IMR-90 (cell line): Measurements from ENCODE around the gene TMC1. TPM values are rescaled to one million over a fixed set of nuclear protein-coding genes. Genes with fewer than 3 reads are reported as not detected.

ENCODE experiments used
- ATAC-seq: fragments of 200-7000 bp; cut with Tn5 transposase; 2 replicates; pipeline ENCODE4 v1.9.1; 2020; ENCODE audit warnings: low read depth, mild to moderate bottlenecking, moderate library complexity
- BruUV-seq: library from RNA; stranded (reverse); fragments of 400-500 nt; replicated peaks from 2 replicates; lab custom pipeline; 2021; lab: Mats Ljungman, UMichigan
- CTCF ChIA-PET: fragments of 300-600 bp; formaldehyde crosslinking; extraction: SDS; loops from one replicate; lab custom pipeline; 2021; ENCODE audit warnings: antibody characterized with exemption; lab: Yijun Ruan, JAX
- POLR2A ChIA-PET: fragments of 300-600 bp; sonication (Branson Sonifier 250); formaldehyde crosslinking; loops from one replicate; lab custom pipeline; 2022; ENCODE audit warnings: antibody characterized with exemption; ENCODE audit not compliant: unreplicated experiment; lab: Charles Lee
- DNase-seq: peaks from one replicate; pipeline ENCODE4 v3.0.0; 2013
- H2AFZ ChIP-seq: replicated peaks from 2 replicates; pipeline ENCODE3; 2013; ENCODE audit warnings: low read length, mild to moderate bottlenecking; ENCODE audit not compliant: poor library complexity
- H2AK5ac ChIP-seq: 2 replicates; pipeline ENCODE4 v1.6.1; 2013; ENCODE audit warnings: low read depth, low read length, inconsistent platforms
- H2AK9ac ChIP-seq: replicated peaks from 2 replicates; pipeline ENCODE3; 2013; ENCODE audit warnings: mild to moderate bottlenecking, low read depth, low read length, moderate library complexity; ENCODE audit not compliant: poor library complexity
- H2BK120ac ChIP-seq: 2 replicates; pipeline ENCODE4 v1.6.1; 2013; ENCODE audit warnings: low read depth, low read length, inconsistent platforms
- H2BK15ac ChIP-seq: 3 replicates; pipeline ENCODE4 v1.6.1; 2013; ENCODE audit warnings: low read depth, low read length, inconsistent platforms
- H2BK20ac ChIP-seq: 2 replicates; pipeline ENCODE4 v1.6.1; 2013; ENCODE audit warnings: low read depth, mild to moderate bottlenecking, inconsistent platforms, low read length, moderate library complexity
- H2BK5ac ChIP-seq: 2 replicates; pipeline ENCODE4 v1.6.1; 2013; ENCODE audit warnings: mild to moderate bottlenecking, low read depth, low read length, inconsistent platforms; ENCODE audit not compliant: poor library complexity, severe bottlenecking
- H3K14ac ChIP-seq: replicated peaks from 2 replicates; pipeline ENCODE4 v1.6.1; 2013; ENCODE audit warnings: low read depth, low read length, inconsistent platforms
- H3K18ac ChIP-seq: 2 replicates; pipeline ENCODE4 v1.6.1; 2013; ENCODE audit warnings: low read depth, low read length, control low read depth
- H3K23ac ChIP-seq: 2 replicates; pipeline ENCODE4 v1.6.1; 2013; ENCODE audit warnings: low read depth, low read length, inconsistent platforms
- H3K27ac ChIP-seq: 2 replicates; pipeline ENCODE4 v1.5.1; 2013; ENCODE audit warnings: mild to moderate bottlenecking, control low read depth, low read length; ENCODE audit not compliant: insufficient read depth
- H3K27me3 ChIP-seq: 2 replicates; pipeline ENCODE4 v1.6.1; 2013; ENCODE audit warnings: low read length; ENCODE audit not compliant: control insufficient read depth, insufficient read depth
- H3K36me3 ChIP-seq: 2 replicates; pipeline ENCODE4 v1.6.1; 2013; ENCODE audit warnings: low read length, mixed read lengths; ENCODE audit not compliant: control insufficient read depth, insufficient read depth
- H3K4ac ChIP-seq: 2 replicates; pipeline ENCODE4 v1.6.1; 2013; ENCODE audit warnings: low read depth, low read length, inconsistent platforms
- H3K4me1 ChIP-seq: 2 replicates; pipeline ENCODE4 v1.6.1; 2013; ENCODE audit warnings: low read length, mixed read lengths; ENCODE audit not compliant: control insufficient read depth, insufficient read depth
- H3K4me2 ChIP-seq: 2 replicates; pipeline ENCODE4 v1.6.1; 2013; ENCODE audit warnings: low read depth, mild to moderate bottlenecking, control low read depth, low read length, moderate library complexity
- H3K4me3 ChIP-seq: 2 replicates; pipeline ENCODE4 v1.5.1; 2013; ENCODE audit warnings: low read depth, mild to moderate bottlenecking, control low read depth, low read length, moderate library complexity; ENCODE audit not compliant: insufficient read depth
- H3K56ac ChIP-seq: 2 replicates; pipeline ENCODE4 v1.6.1; 2013; ENCODE audit warnings: low read length, inconsistent platforms; ENCODE audit not compliant: insufficient read depth; ENCODE audit errors: extremely low read depth
- H3K79me1 ChIP-seq, 2 experiments: 2 replicates each; pipeline ENCODE4 v1.6.1; 2013; ENCODE audit warnings: low read length in 2 of 2, inconsistent platforms in 1 of 2, low read depth in 1 of 2
- H3K9ac ChIP-seq: 2 replicates; pipeline ENCODE4 v1.6.1; 2013; ENCODE audit warnings: low read depth, low read length, control low read depth
- H3K9me1 ChIP-seq: 2 replicates; pipeline ENCODE4 v1.6.1; 2013; ENCODE audit warnings: low read length, inconsistent platforms; ENCODE audit not compliant: insufficient read depth
- H3K9me3 ChIP-seq: 2 replicates; pipeline ENCODE4 v1.6.1; 2013; ENCODE audit warnings: low read length; ENCODE audit not compliant: control insufficient read depth, insufficient read depth
- H4K20me1 ChIP-seq: 2 replicates; pipeline ENCODE4 v1.6.1; 2013; ENCODE audit warnings: low read length, inconsistent platforms; ENCODE audit not compliant: insufficient read depth
- H4K5ac ChIP-seq: 2 replicates; pipeline ENCODE4 v1.6.1; 2013; ENCODE audit warnings: mild to moderate bottlenecking, low read depth, low read length, control low read depth
- H4K8ac ChIP-seq, 2 experiments: 2 replicates each; pipeline ENCODE4 v1.6.1; 2013; ENCODE audit warnings: low read depth in 2 of 2, low read length in 2 of 2, control low read depth in 1 of 2, inconsistent platforms in 1 of 2
- H4K91ac ChIP-seq: 2 replicates; pipeline ENCODE4 v1.6.1; 2013; ENCODE audit warnings: low read depth, low read length, inconsistent platforms; ENCODE audit not compliant: insufficient read depth
- BHLHE40 ChIP-seq: fragments of 150-350 bp; IDR thresholded peaks from 2 replicates; pipeline ENCODE4 v1.6.1; 2016; ENCODE audit warnings: mild to moderate bottlenecking, low read depth, low read length
- CEBPB ChIP-seq: IDR thresholded peaks from 2 replicates; pipeline ENCODE4 v1.6.1; 2012; ENCODE audit warnings: low read depth, low read length, improper control_type of control experiment
- FOS ChIP-seq: fragments of 150-350 bp; IDR thresholded peaks from 2 replicates; pipeline ENCODE4 v1.6.1; 2016; ENCODE audit warnings: low read depth, low read length
- MAFK ChIP-seq: IDR thresholded peaks from 2 replicates; pipeline ENCODE4 v1.6.1; 2012; ENCODE audit warnings: low read depth, low read length, improper control_type of control experiment
- MAZ ChIP-seq: IDR thresholded peaks from 2 replicates; pipeline ENCODE4 v1.6.1; 2012; ENCODE audit warnings: low read depth, mild to moderate bottlenecking, low read length, improper control_type of control experiment, moderate library complexity, borderline replicate concordance
- NFE2L2 ChIP-seq: fragments of 150-350 bp; IDR thresholded peaks from 2 replicates; pipeline ENCODE4 v1.6.1; 2016; ENCODE audit warnings: low read depth, mild to moderate bottlenecking, low read length
- POLR2A ChIP-seq: IDR thresholded peaks from 2 replicates; pipeline ENCODE4 v1.6.1; 2012; ENCODE audit warnings: mild to moderate bottlenecking, low read depth, low read length
- RAD21 ChIP-seq: IDR thresholded peaks from 2 replicates; pipeline ENCODE4 v1.6.1; 2012; ENCODE audit warnings: low read length, improper control_type of control experiment
- RCOR1 ChIP-seq: IDR thresholded peaks from 2 replicates; pipeline ENCODE4 v1.6.1; 2012; ENCODE audit warnings: mild to moderate bottlenecking, low read length, improper control_type of control experiment; ENCODE audit not compliant: insufficient replicate concordance
- RFX5 ChIP-seq: IDR thresholded peaks from 2 replicates; pipeline ENCODE4 v1.8.0; 2012; ENCODE audit warnings: low read depth, mild to moderate bottlenecking, low read length, moderate library complexity
- SMC3 ChIP-seq: fragments of 150-350 bp; IDR thresholded peaks from 2 replicates; pipeline ENCODE4 v1.6.1; 2016; ENCODE audit warnings: low read depth, mild to moderate bottlenecking, antibody characterized with exemption, low read length, moderate library complexity
- WGBS, 2 experiments: methylation state at CpG; one replicate each; pipeline versions ENCODE4 v1.1.5 to v1.1.7; 2013; ENCODE audit warnings: missing lambda C conversion rate in 2 of 2; ENCODE audit not compliant: insufficient read length in 1 of 2; ENCODE audit errors: extremely low coverage in 2 of 2; 5-methylcytosine and 5-hydroxymethylcytosine counted together
- dilution Hi-C: fragments of 300-500 bp; cut with HindIII; formaldehyde crosslinking; loops from one replicate; pipeline ENCODE4 v1.14.3; 2018; ENCODE audit warnings: low sequenced_read_pairs; ENCODE audit not compliant: unreplicated experiment
- in situ Hi-C: fragments of 300-500 bp; cut with MboI; formaldehyde crosslinking; loops from 3 replicates; pipeline ENCODE4 v1.14.3; 2019; ENCODE audit warnings: low sequenced_read_pairs, inconsistent platforms, mixed read lengths
- intact Hi-C: fragments of 100-400 bp; cut with micrococcal nuclease; formaldehyde crosslinking; loops from 2 replicates; pipeline ENCODE4 v1.10.0; 2022
- polyA plus RNA-seq, 3 experiments: library from polyadenylated mRNA; depleted of rRNA; stranded (reverse); fragments of >200 nt; gene quantifications; 2 replicates each; pipeline ENCODE4 v1.2.3, GENCODE V29; 2012; ENCODE audit warnings: low replicate concordance in 1 of 3
- total RNA-seq: library from RNA; depleted of rRNA; stranded (reverse); fragments of >200 nt; gene quantifications from 2 replicates; pipeline ENCODE4 v1.2.3, GENCODE V29; 2012
- TF ChIP-seq, protein P1 (sequence below): conservative IDR thresholded peaks from 2 replicates; pipeline ENCODE4 v1.5.1; 2012; ENCODE audit warnings: mild to moderate bottlenecking, low read depth, low read length, improper control_type of control experiment
- TF ChIP-seq, protein P2 (sequence below): fragments of 150-350 bp; IDR thresholded peaks from 2 replicates; pipeline ENCODE4 v1.6.1; 2017; ENCODE audit warnings: mild to moderate bottlenecking, antibody characterized with exemption, low read length, low read depth
- TF ChIP-seq, protein P3 (sequence below): fragments of 150-350 bp; IDR thresholded peaks from 2 replicates; pipeline ENCODE4 v1.6.1; 2016; ENCODE audit warnings: low read depth, mild to moderate bottlenecking, low read length, moderate library complexity, borderline replicate concordance

TMC1 gene
- total and polyA plus RNA-seq, 2 of the 4 experiments (the other 2 are of a cell fraction) = not detected

DNA sequence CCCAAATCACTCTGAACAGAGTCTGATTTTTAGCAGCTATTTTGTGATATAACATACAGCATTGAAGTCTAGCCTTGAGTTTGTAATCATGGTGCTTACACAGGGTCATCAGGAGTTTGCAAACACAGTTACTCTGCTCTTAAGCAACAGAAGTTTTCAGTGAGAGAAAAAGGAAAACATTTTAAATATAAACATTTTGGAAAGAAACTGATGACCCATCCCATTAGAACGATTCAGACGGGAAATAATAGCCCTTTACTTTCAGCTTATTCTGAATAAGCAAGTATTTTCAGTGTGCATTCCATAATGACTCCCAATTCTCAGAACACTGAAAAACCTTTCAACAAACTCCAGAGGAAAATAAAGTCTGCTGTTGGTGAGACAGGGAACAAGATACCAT, 46.7 kb upstream of the TMC1 start:
- WGBS, 2 experiments = no CpG with 5 or more reads among the region's 2 CpGs
- dilution Hi-C loops (no loop called here), in situ Hi-C loops (no loop called here), intact Hi-C loops (loop anchor here (5.0 to 10.0 kb wide), 3 partner anchors 32 to 92 kb away; no protein-coding TSS in a partner anchor)
- Histone ChIP-seq H3K23ac (peak overlapping the region; percentile 66; the same call in 1 of the 2 replicates), H2AK5ac (no peak overlapping the region; the same call in 1 of the 2 replicates), H2AFZ (no peak overlapping the region), H4K5ac (peak overlapping the region; percentile 89; the same call in 1 of the 2 replicates), H3K4me1 (peaks cover 25% of the 10 kb centered on the region), H2BK5ac (peak overlapping the region; percentile 94), H2AK9ac (no peak overlapping the region), H3K18ac (peak overlapping the region; percentile 98; the same call in 1 of the 2 replicates), H3K9ac (no peak overlapping the region), H2BK20ac (peak overlapping the region; percentile 63), H3K4me2 (peak overlapping the region; percentile 76; the same call in 1 of the 2 replicates), H3K4me3 (no peak overlapping the region), H3K14ac (peak overlapping the region; percentile 20; the same call in 1 of the 2 replicates), H3K79me1 (peaks cover 0 to 4% of the 10 kb centered on the region in 2 experiments; a peak in 1 of 4 replicates), H2BK15ac (peak overlapping the region; percentile 48; the same call in 1 of the 3 replicates), H3K27ac (peak overlapping the region; percentile 34; the same call in 1 of the 2 replicates), H3K27me3 (no peaks in the 10 kb centered on the region), H4K91ac (peak overlapping the region; percentile 56), H2BK120ac (peak overlapping the region; percentile 76), H3K9me1 (peaks cover 9% of the 10 kb centered on the region), H3K36me3 (no peaks in the 10 kb centered on the region), H3K56ac (peak overlapping the region; percentile 13; the same call in 1 of the 2 replicates), H3K4ac (peak overlapping the region; percentile 39; the same call in 1 of the 2 replicates), H4K8ac (peak overlapping the region in 1 of 2 experiments; percentile 57; a peak in 2 of 4 replicates), H3K9me3 (no peaks in the 10 kb centered on the region), H4K20me1 (no peaks in the 10 kb centered on the region)
- ChIA-PET POLR2A (interaction anchor here (0.5 to 1.6 kb wide), 3 partner anchors 34 to 113 kb away, joined by 3 to 10 read pairs (median 4); partner anchors contain the start of gene ZFAND5), CTCF (interaction anchor here (1.6 kb wide), 1 partner anchor 31 kb away, joined by 4 read pairs; no protein-coding TSS in a partner anchor)
- BruUV-seq = no TSS peak
- ATAC-seq (peak; percentile 76), DNase-seq (peak; percentile 86)
- TF ChIP-seq MAFK (peak; percentile 39; the same call in 1 of the 2 replicates), CEBPB (peak; percentile 88), FOS (0 out of 2 replicates have a peak, but pooled peaks have one; percentile 1), BHLHE40 (no peak), RAD21 (no peak), SMC3 (no peak), RFX5 (0 out of 2 replicates have a peak, but pooled peaks have one; percentile 4), POLR2A (no peak), MAZ (no peak), NFE2L2 (no peak), RCOR1 (peak; percentile 13)
- TF ChIP-seq, protein P1, sequence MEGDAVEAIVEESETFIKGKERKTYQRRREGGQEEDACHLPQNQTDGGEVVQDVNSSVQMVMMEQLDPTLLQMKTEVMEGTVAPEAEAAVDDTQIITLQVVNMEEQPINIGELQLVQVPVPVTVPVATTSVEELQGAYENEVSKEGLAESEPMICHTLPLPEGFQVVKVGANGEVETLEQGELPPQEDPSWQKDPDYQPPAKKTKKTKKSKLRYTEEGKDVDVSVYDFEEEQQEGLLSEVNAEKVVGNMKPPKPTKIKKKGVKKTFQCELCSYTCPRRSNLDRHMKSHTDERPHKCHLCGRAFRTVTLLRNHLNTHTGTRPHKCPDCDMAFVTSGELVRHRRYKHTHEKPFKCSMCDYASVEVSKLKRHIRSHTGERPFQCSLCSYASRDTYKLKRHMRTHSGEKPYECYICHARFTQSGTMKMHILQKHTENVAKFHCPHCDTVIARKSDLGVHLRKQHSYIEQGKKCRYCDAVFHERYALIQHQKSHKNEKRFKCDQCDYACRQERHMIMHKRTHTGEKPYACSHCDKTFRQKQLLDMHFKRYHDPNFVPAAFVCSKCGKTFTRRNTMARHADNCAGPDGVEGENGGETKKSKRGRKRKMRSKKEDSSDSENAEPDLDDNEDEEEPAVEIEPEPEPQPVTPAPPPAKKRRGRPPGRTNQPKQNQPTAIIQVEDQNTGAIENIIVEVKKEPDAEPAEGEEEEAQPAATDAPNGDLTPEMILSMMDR = no peak
- TF ChIP-seq, protein P2, sequence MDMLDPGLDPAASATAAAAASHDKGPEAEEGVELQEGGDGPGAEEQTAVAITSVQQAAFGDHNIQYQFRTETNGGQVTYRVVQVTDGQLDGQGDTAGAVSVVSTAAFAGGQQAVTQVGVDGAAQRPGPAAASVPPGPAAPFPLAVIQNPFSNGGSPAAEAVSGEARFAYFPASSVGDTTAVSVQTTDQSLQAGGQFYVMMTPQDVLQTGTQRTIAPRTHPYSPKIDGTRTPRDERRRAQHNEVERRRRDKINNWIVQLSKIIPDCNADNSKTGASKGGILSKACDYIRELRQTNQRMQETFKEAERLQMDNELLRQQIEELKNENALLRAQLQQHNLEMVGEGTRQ = no peak
- TF ChIP-seq, protein P3, sequence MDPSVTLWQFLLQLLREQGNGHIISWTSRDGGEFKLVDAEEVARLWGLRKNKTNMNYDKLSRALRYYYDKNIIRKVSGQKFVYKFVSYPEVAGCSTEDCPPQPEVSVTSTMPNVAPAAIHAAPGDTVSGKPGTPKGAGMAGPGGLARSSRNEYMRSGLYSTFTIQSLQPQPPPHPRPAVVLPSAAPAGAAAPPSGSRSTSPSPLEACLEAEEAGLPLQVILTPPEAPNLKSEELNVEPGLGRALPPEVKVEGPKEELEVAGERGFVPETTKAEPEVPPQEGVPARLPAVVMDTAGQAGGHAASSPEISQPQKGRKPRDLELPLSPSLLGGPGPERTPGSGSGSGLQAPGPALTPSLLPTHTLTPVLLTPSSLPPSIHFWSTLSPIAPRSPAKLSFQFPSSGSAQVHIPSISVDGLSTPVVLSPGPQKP = no peak
